IMR-90 (cell line): ENCODE data around the gene RRP1.

Source experiments
- CTCF ChIP-seq: conservative IDR thresholded peaks from 2 replicates; pipeline ENCODE4 v1.5.1; 2012; ENCODE audit warnings: mild to moderate bottlenecking, low read depth, low read length, improper control_type of control experiment
- ELK1 ChIP-seq: fragments of 150-350 bp; IDR thresholded peaks from 2 replicates; pipeline ENCODE4 v1.6.1; 2016; ENCODE audit warnings: low read depth, mild to moderate bottlenecking, low read length, moderate library complexity, borderline replicate concordance
- MAFK ChIP-seq: IDR thresholded peaks from 2 replicates; pipeline ENCODE4 v1.6.1; 2012; ENCODE audit warnings: low read depth, low read length, improper control_type of control experiment
- MAZ ChIP-seq: IDR thresholded peaks from 2 replicates; pipeline ENCODE4 v1.6.1; 2012; ENCODE audit warnings: low read depth, mild to moderate bottlenecking, low read length, improper control_type of control experiment, moderate library complexity, borderline replicate concordance
- POLR2A ChIP-seq: IDR thresholded peaks from 2 replicates; pipeline ENCODE4 v1.6.1; 2012; ENCODE audit warnings: mild to moderate bottlenecking, low read depth, low read length
- RAD21 ChIP-seq: IDR thresholded peaks from 2 replicates; pipeline ENCODE4 v1.6.1; 2012; ENCODE audit warnings: low read length, improper control_type of control experiment
- SMC3 ChIP-seq: fragments of 150-350 bp; IDR thresholded peaks from 2 replicates; pipeline ENCODE4 v1.6.1; 2016; ENCODE audit warnings: low read depth, mild to moderate bottlenecking, antibody characterized with exemption, low read length, moderate library complexity

GRCh38 chr21:43853851-43854772 is 64.7 kb downstream of the RRP1 start:
- TF ChIP-seq MAFK (no peak), CTCF (no peak), SMC3 (no peak), ELK1 (no peak), RAD21 (no peak), POLR2A (no peak), MAZ (no peak)
